ENCODE measurements around the gene ZC3HAV1.
"Not testable (repeated sequence)": the region's sequence is repeated elsewhere in the genome, so short reads cannot be mapped to it uniquely, and the experiment has no call there.

Gene ZC3HAV1

GRCh38 chr7:139049936-139050335 lies 59.6 kb downstream of the ZC3HAV1 start:
- no peak for DNase-seq (ENCODE audit: low read depth)

- DNase-seq (ENCODE audit: low read depth), result no peak
These were observed 60.4 kb downstream of the ZC3HAV1 start for GRCh38 chr7:139049111-139049510.

GRCh38 chr7:139047970-139048369 lies 61.5 kb downstream of the ZC3HAV1 start:
- no peak for DNase-seq (ENCODE audit: low read depth)

- DNase-seq (ENCODE audit: low read depth), result no peak
These were observed 63.4 kb downstream of the ZC3HAV1 start for GRCh38 chr7:139046143-139046542.

GRCh38 chr7:139044813-139045794 lies 64.4 kb downstream of the ZC3HAV1 start:
- no peak for DNase-seq (ENCODE audit: low read depth)

- DNase-seq (ENCODE audit: low read depth), result peak; percentile 61
These were observed 65.4 kb downstream of the ZC3HAV1 start for GRCh38 chr7:139043823-139044812.

- DNase-seq (ENCODE audit: low read depth), result no peak
These were observed 68.0 kb downstream of the ZC3HAV1 start for GRCh38 chr7:139041378-139042085.

- no peak for DNase-seq (ENCODE audit: low read depth)
These were observed 70.8 kb downstream of the ZC3HAV1 start for GRCh38 chr7:139038691-139039090.

- DNase-seq (ENCODE audit: low read depth), result no peak
These were observed 72.6 kb downstream of the ZC3HAV1 start for GRCh38 chr7:139036901-139037300.

- DNase-seq (ENCODE audit: low read depth), result peak; percentile 22
These were observed 73.8 kb downstream of the ZC3HAV1 start, which contains the start of gene ZC3HAV1L for GRCh38 chr7:139035586-139036353. Gene ZC3HAV1L, minus strand, starts transcription at chr7:139036042. Its CDS starts 25 bp downstream, at chr7:139036017.

GRCh38 chr7:139034855-139035585 lies 74.5 kb downstream of the ZC3HAV1 start:
- peak; percentile 16 for DNase-seq (ENCODE audit: low read depth)

GRCh38 chr7:139034336-139034735 lies 75.2 kb downstream of the ZC3HAV1 start:
- DNase-seq (ENCODE audit: low read depth), result no peak

- no peak for DNase-seq (ENCODE audit: low read depth)
These were observed 76.0 kb downstream of the ZC3HAV1 start for GRCh38 chr7:139033346-139034114.

GRCh38 chr7:139032473-139032872 lies 77.0 kb downstream of the ZC3HAV1 start:
- DNase-seq (ENCODE audit: low read depth), result no peak

- no peak for DNase-seq (ENCODE audit: low read depth)
These were observed 80.2 kb downstream of the ZC3HAV1 start for GRCh38 chr7:139029353-139029752.

- DNase-seq (ENCODE audit: low read depth), result no peak
These were observed 83.0 kb downstream of the ZC3HAV1 start for GRCh38 chr7:139026551-139026950.

GRCh38 chr7:139025861-139026260 lies 83.7 kb downstream of the ZC3HAV1 start:
- not testable (repeated sequence) for DNase-seq (ENCODE audit: low read depth)

GRCh38 chr7:139023076-139023475 lies 86.4 kb downstream of the ZC3HAV1 start:
- no peak for DNase-seq (ENCODE audit: low read depth)

- no peak for DNase-seq (ENCODE audit: low read depth)
These were observed 87.2 kb downstream of the ZC3HAV1 start for GRCh38 chr7:139022286-139022685.
